Left cardiac atrium (tissue), 4 donors: ENCODE data around the gene BSG. TPM values are rescaled to one million over a fixed set of nuclear protein-coding genes. Genes with fewer than 3 reads are reported as not detected.
"Not testable (repeated sequence)": the region's sequence is repeated elsewhere in the genome, so short reads cannot be mapped to it uniquely, and the experiment has no call there.

Experiments
- ATAC-seq, 2 donors: fragments of 200-7000 bp; cut with Tn5 transposase; one replicate each; pipeline ENCODE4 v1.9.1; 2020; ENCODE audit warnings: mild to moderate bottlenecking in 2 of 2, moderate library complexity in 2 of 2
- DNase-seq: peaks from one replicate; pipeline ENCODE4 v3.0.0-alpha.2; 2020
- intact Hi-C, 2 donors: fragments of 100-400 bp; cut with DNase I; formaldehyde crosslinking; loops; one replicate each; pipeline versions ENCODE4 v1.14.1 to v1.15.1; 2022 to 2023
- total RNA-seq, 2 donors: library from RNA; stranded (reverse); fragmentation: NEBNext Ultra II Directional; extraction: Animal tissue kit (Norgen Biotek cat#: 25700); gene quantifications; one replicate each; pipeline ENCODE4 v1.2.1, GENCODE V29; 2021
- donor health status: DM: no; HTN: yes; CAD: no.
- donor health status: DM: no; HTN: yes; CAD: no; lungs with severe emphysema.
- donor health status: DM: yes; HTN: yes; CAD: no.
- donor health status: Dilated cardiomyopathy.

BSG gene
- total RNA-seq, 2 donors from 2014 or later: 847 to 1,152 TPM

DNA sequence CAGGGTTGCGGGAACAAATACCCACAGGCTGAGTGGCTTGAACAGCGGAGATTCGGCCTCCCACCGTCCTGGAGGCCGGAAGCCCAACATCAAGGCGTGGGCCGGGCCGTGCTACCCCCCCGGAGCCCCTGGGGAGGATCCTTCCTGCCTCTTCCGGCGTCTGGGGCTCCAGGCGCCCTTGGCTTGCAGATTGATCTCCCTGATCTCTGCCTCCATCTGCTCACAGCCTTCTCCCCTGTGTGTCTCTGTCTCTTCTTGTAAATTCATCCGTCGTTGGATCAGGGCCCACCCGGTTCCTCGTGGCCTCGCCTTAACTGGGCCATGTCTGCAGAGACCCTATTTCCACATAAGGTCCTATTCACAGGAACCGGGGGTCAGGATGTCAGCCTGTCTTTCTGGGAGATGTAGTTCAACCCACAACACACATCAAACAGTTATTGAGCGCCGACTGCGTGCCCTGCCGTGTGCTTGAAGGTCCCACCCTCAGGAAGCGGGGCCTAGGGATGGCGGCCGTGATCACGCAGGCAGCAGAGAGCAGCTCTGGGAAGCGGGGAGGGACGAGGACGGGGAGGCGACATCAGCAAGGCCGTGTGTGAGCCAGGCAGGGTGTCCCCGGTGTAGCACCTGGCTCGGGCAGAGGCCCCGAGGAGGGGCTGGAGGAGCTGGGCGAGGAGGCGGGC lies 38.5 kb downstream of the BSG start:
- DNase-seq (peak; percentile 68), ATAC-seq (peak; percentile 58 to 65)
- intact Hi-C loops: no loop called here

DNA sequence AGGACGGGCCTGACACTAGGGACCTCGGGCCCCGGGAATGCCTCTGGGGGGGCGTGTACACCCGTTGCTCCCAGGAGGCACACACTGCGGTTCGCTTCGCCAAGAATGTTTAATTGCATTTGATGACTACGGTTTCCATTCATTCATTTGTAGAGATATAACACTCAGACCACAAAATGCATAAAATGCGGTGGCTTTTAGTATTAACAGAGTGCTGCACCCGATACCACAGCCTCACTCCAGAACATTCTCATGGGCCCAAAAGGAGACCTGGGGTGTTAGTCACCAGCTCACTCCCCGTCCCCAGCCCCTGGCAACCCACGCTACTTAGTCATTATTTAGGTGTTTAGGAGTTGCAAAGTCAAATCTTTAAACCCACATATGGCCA lies 39.1 kb downstream of the BSG start:
- DNase-seq: no peak
- intact Hi-C loops: no loop called here
- ATAC-seq: no peak

DNA sequence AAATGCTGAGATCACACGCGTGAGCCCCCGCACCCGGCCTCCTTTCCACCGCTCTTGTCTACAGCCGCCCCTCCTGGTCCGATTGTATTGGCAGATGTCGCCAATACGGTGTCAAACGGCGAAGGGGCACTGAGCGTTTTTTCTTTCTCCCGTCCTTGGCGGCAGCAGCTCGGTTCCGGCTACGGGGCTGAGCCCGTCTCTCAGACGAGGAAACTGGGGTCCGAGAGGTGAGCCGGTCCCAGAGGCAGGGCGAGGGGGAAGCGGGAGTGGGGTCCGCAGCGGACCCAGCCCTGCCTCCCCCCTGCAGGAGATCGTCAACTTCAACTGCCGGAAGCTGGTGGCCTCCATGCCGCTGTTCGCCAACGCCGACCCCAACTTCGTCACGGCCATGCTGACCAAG lies 40.5 kb downstream of the BSG start:
- intact Hi-C loops: no loop called here
- ATAC-seq (no peak), DNase-seq (no peak)

DNA sequence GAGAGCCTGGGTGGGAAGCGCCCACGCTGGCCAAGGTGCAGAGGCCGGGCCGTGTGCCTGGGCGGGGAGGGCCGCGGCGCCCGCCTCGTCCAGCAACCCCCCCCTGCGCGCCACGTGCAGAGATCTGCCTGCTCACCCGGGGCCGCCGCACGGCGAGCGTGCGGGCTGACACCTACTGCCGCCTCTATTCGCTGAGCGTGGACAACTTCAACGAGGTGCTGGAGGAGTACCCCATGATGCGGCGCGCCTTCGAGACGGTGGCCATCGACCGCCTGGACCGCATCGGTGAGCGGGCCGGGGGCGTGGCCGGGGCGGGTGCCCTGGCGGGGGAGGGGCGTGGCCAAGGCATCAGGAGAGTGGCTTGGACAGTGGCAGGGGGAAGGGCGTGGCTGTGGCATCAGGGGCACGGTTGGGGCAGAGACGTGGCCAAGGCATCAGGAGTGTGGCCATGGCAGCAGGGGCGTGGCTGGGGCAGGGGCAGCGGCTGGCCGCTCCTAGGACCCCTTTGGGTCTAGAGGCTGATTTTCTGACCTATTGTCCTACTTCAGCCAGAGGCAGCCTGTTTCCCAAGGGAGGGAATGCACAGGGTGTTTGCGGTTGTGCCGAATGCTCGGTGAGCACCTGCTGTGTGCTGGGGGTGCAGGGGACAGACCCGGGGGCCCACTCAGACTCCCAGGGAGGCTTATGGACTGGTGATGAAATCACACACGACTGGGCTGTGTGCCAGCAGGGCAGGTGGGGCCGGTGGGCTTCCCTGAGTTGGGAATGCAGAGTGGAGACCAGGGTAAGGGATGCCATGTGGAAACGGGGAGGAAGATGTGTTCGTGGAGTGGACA lies 41.6 kb downstream of the BSG start:
- DNase-seq: no peak
- ATAC-seq: no peak
- intact Hi-C loops: no loop called here

DNA sequence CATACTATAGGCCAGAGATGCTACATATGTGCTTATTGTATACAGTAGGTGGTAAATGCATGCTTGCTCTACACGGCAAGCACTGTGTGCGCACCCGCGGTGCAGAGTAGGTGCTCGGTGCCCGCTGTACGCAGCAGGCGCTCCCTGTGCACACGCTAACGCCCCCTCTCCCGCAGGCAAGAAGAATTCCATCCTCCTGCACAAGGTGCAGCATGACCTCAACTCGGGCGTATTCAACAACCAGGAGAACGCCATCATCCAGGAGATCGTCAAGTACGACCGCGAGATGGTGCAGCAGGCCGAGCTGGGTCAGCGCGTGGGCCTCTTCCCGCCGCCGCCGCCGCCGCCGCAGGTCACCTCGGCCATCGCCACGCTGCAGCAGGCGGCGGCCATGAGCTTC lies 43.2 kb downstream of the BSG start:
- ATAC-seq (peak in 1 of 2 donors; percentile 23), DNase-seq (no peak)
- intact Hi-C loops: no loop called here

DNA sequence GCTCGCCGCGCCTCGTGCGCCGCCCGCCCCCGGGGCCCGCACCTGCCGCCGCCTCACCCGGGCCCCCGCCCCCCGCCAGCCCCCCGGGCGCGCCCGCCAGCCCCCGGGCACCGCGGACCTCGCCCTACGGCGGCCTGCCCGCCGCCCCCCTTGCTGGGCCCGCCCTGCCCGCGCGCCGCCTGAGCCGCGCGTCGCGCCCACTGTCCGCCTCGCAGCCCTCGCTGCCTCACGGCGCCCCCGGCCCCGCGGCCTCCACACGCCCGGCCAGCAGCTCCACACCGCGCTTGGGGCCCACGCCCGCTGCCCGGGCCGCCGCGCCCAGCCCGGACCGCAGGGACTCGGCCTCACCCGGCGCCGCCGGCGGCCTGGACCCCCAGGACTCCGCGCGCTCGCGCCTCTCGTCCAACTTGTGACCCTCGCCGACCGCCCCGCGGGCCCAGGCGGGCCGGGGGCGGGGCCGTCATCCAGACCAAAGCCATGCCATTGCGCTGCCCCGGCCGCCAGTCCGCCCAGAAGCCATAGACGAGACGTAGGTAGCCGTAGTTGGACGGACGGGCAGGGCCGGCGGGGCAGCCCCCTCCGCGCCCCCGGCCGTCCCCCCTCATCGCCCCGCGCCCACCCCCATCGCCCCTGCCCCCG lies 43.8 kb downstream of the BSG start:
- ATAC-seq (no peak), DNase-seq (no peak)
- intact Hi-C loops: no loop called here

DNA sequence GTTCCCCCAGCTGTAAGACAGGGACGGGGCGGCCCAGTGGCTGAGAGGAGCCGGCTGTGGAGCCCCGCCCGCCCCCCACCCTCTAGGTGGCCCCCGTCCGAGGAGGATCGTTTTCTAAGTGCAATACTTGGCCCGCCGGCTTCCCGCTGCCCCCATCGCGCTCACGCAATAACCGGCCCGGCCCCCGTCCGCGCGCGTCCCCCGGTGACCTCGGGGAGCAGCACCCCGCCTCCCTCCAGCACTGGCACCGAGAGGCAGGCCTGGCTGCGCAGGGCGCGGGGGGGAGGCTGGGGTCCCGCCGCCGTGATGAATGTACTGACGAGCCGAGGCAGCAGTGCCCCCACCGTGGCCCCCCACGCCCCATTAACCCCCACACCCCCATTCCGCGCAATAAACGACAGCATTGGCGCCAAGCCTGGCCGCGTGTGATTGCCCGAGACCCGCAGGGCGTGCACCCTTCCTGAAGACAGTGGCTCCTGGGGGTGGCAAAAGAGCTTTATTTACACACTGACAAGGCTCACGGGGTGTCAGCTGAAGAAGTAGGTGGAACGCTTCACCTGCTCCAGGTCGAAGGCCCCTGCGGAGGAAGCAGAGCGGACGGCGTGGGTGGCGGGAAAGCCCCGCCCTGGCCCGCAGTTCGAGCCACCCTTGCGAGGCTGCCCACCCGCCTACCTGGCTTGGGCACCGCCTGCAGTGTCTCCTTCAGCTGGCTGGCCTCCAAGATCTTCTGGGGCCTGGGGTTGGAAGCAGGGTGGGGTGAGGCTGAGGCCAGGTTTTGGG lies 44.5 kb downstream of the BSG start:
- DNase-seq (no peak), ATAC-seq (no peak)
- intact Hi-C loops: no loop called here

DNA sequence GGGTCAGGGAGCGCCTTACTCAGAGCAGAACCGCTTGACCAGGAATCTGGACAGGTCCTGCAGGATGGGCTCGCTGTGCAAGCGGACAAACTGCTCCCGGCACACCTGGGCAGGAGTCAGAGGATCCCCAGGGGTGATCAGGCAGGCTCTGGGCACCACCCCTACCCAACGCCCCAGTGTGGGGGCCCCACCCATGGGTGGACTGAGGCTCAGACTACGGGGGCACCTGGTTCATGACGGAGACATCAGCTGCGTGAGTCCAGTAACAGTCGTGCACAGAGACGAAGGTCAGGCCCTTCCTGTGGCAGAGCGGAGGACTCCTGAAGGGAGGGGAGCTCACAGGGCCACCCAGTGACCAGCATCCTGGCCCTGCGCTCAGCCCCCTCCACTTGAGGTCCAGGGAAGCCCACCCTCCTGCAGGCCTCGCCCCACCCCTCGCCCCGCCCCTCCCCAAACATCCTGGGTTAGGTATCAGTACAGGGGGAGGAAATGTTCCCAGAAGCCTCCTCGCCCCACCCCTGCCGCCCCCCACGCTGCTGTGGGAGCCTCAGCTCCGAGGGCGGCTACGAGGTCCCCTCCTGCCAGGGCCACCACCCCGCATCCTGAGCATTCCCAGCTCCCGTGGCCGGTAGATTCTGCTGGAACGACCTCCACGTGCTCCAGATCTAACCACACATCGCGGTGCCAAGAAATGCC lies 45.3 kb downstream of the BSG start:
- intact Hi-C loops: no loop called here
- DNase-seq: no peak
- no peak for ATAC-seq

DNA sequence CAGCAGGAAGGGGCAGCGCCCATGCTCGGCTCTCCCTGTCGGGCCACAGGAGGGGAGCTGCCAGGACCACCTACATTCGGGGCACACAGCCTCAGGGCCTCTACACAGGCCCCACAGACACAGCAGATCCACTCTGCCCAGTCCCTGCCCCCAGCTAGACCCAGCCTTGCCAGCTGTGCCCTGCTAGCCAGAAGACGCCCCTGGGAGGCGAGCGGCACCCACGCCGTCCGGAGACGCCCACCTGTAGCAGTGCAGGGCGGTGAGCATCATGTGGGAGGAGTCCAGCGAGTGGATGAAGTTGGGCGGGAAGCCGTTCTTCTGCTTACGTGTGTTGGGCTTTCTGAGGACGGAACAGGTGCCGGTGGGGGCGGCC lies 45.8 kb downstream of the BSG start:
- intact Hi-C loops: no loop called here
- DNase-seq (no peak), ATAC-seq (no peak)

DNA sequence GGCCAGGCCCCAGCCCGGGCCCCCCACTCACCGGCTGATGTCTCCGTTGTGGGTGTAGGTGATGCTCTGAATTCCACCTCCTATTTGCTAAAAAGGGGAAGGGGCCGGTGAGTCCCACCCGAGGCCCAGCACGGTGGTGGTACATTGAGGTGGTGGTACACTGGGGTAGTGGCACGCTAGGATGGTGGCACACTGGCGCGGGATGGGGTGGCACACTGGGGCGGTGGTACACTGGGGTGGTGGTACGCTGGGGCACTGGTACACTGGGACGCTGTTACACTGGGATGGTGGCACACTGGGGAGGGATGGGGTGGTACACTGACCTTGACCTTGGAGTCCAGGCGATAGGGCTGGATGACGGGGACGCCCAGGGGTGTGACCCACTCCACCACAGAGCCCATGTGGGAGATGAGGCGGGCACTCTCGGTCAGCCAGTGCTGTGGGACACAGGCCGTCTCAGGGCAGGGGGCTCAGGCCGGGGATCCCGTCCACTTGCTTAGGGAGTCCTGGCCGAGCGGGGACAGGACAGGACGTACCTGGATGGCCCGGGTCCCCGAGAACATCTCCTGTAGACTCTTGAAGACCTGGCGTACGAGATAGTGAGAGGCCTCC lies 46.4 kb downstream of the BSG start:
- DNase-seq (no peak), ATAC-seq (no peak)
- intact Hi-C loops: no loop called here

DNA sequence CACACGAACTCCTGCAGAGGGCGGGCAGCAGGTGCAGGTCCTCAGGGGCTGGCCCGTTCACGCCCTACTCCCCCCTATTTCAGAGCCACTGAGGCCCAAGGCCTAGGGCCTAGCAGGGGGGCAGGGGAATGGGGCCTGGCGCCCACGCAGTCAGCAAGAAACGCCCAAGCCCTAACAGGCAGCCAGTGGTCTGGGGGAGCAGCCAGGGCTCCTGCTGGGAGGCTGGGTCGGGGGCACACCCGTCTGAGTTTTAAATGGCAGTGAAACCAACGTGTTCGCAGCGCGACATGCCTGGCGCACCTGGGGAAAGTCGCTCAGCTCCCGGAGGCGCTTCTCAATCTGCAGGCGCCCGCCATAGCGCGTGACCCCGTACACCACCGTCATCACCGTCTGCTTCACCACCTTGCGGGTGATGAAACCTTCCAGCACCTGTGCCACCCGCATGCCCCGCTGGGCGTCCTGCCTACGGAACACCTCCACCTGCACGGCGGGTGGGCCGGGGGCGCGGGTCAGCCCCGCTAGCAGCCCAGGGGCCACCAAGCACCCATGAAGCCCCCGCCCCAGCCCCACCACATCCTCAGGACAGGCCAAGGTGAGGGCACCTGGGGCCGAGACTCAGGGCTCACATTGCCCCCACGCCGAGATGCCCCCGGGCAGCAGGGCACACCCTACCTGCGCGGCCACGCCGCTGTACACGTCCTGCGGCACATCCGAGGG lies 47.0 kb downstream of the BSG start:
- DNase-seq (no peak), ATAC-seq (no peak)
- intact Hi-C loops: no loop called here

DNA sequence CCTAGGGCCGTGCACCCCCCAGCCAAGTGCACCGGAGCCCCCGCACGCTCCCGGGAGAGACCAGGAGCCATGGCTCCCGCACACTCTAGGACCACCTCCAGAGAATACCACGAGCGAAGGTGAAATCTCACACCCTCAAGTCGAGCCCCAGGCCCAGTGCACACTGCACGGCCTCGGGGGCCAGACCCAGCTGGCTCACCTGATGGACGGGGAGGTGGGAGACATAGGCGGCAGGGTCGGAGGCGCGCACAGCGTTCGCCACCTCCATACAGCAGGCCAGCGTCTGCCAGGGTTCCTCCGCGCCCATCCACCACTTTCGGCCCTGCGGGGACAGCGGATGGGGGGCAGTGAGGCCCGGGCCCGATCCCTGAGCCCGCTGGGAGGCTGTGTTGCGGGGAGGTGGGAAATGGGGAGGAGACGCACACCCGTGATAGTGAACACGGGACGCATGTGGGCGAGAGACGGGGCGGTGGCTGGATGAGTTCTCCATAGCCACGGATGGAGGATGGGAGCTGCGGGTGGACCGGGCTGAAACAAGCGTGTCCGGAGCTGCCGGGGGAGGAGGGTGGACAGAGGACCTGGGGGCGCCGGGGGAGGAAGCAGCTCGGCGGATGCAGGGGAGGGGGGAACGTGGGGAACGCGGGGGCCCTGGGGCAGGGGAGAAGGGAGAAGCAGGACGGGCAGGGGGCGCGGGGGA lies 47.9 kb downstream of the BSG start:
- ATAC-seq (no peak), DNase-seq (no peak)
- intact Hi-C loops: no loop called here

DNA sequence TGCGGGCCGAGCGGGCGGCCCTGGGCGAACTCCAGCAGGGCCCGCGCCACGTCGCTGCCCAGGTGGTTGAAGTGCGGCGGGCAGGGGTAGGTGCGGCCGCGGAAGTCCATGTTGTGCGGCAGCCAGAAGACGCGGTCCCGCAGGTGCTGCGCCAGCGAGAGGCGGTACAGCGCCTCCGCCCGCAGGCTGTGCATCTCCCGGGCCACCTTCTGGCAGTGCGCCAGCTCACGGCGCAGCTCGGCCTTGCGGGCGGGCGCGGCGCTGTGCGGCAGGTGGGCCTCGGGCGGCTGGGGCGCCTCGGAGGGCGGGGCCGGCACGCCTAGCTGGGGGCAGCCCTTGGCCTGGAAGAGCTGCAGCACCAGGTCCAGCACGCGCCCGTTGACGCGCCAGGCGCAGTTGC lies 48.8 kb downstream of the BSG start:
- ATAC-seq, intact Hi-C loops, DNase-seq: not testable (repeated sequence)

DNA sequence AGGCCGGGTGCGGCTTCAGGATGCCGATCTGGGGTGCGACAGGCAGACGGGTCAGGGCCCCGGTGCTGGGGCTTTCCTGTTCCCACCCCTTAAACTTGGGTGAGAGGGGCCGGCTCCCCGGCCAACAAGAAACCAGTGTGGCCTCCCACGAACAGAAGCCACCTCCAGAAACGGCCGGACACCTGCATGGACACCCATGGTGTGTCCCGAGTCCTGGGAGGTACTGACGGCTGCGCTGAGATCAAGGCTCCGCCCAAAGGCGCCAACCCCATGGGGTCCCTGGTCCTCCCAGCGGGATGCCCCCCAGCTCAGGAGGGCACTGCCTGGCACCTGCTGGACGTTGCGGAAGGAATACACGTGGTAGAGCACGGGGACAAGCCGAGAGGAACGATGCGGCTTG lies 49.4 kb downstream of the BSG start:
- DNase-seq (no peak), ATAC-seq (no peak)
- intact Hi-C loops: no loop called here

DNA sequence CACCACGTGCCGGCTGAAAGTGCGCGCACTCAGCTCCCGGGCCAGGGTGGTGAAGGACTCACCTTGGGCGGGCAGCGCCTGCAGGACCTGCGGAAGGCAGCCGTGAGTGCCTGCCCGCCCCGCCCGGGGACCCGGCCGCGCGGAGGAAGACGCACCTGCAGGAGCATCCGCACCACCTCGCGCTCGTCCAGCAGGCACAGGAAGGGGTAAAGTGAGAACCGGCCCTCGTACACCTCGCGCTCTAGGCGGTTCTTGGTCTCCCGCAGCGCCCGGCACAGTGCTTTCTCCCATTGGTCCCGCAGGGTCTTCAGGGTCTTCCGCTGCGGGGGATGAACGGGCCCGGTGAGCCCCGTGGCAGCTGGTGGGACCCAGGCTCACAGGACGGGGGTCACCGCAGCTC lies 50.3 kb downstream of the BSG start:
- ATAC-seq: no peak

DNA sequence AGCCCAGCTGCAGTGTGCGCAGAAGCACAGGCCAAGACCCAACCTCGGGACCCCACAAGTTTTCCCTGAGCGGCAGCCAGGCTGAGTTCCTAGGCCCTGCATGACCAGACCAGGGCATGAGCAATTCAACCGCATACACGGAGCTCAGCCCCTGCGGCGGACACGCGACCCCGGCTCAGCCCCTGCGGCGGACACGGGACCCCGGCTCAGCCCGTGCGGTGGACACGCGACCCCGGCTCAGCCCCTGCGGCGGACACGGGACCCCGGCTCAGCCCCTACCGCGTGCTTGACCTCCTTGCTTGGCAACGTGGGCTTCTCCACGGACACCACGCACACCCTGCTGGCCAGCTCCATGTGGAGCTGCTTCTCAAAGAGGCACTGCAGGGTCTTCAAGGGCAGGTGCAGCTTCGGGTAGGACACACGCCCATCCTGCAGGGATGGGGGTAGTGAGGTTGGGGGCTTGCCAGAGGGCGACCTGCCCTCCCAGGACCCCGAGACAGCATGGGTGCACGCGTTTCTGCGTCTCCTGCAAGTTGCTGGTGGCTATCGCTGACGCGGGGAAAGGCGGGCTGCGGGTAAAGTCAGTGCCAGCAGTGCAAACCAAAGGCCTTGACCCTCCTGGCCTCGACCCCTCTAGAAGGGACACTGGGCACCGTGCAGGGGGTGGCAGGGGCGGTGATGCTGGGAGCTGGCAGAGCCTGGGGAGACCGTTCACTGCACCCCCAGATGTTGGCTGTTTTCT lies 51.0 kb downstream of the BSG start:
- DNase-seq (no peak), ATAC-seq (no peak)
- intact Hi-C loops: no loop called here

More for the DNA sequence above, 50.3 kb downstream of the BSG start:
- DNase-seq: no peak
- intact Hi-C loops: no loop called here

DNA sequence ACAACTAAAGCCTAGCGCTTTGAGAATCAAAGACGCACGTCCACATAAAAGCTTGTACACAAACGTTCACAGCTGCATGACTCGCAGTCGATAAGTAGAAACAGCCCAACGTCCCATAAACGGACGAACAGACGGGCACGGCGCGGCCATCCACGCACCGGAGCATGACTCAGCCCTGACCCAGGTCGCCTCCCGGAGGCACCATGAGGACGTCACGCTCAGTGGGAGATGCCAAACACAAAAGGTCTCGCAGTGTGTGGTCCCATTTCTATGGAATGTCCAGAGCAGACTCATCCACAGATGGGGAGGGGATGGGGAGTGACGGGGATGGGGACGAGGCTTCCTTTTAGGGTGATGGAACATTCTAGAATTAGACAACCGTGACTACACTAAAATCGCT lies 51.6 kb downstream of the BSG start:
- ATAC-seq: no peak
- intact Hi-C loops: no loop called here

More for the DNA sequence above, 51.6 kb downstream of the BSG start:
- no peak for DNase-seq
